GM21619 (cell line): ENCODE measurements around the gene GLRA3.
"Not testable (repeated sequence)": the region's sequence is repeated elsewhere in the genome, so short reads cannot be mapped to it uniquely, and the experiment has no call there.

ENCODE experiments used
- ATAC-seq: cut with Tn5 transposase; IDR thresholded peaks from one replicate; pipeline ENCODE4 v1.9.1; 2021; ENCODE audit not compliant: unreplicated experiment

The GLRA3 gene

GRCh38 chr4:174813292-174813691 lies 15.8 kb downstream of the GLRA3 start:
- ATAC-seq: no peak

GRCh38 chr4:174810834-174811233 lies 18.2 kb downstream of the GLRA3 start:
- no peak for ATAC-seq

- no peak for ATAC-seq
These were observed 20.2 kb downstream of the GLRA3 start for GRCh38 chr4:174808836-174809235.

DNA sequence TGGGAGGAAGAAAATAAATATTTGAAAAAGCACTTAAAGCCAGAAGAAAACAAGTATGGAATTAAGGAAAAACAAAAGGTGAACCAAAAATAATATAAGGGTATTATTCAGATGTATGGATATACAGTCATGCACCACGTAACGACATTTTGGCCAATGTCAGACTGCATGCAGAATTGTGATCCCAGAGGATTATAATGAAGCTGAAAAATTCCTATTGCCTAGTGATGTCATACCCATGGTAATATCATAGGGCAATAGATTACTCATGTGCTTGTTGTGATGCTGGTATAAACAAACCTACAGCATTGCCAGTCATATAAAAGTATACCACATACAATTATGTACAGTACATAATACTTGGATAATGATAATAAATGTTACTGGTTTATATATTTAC lies 20.9 kb downstream of the GLRA3 start:
- no peak for ATAC-seq

- ATAC-seq: no peak
These were observed 23.3 kb downstream of the GLRA3 start for GRCh38 chr4:174805746-174806145.

GRCh38 chr4:174794543-174795094 lies 34.4 kb downstream of the GLRA3 start:
- ATAC-seq: no peak

GRCh38 chr4:174789657-174790056 lies 39.4 kb downstream of the GLRA3 start:
- no peak for ATAC-seq

DNA sequence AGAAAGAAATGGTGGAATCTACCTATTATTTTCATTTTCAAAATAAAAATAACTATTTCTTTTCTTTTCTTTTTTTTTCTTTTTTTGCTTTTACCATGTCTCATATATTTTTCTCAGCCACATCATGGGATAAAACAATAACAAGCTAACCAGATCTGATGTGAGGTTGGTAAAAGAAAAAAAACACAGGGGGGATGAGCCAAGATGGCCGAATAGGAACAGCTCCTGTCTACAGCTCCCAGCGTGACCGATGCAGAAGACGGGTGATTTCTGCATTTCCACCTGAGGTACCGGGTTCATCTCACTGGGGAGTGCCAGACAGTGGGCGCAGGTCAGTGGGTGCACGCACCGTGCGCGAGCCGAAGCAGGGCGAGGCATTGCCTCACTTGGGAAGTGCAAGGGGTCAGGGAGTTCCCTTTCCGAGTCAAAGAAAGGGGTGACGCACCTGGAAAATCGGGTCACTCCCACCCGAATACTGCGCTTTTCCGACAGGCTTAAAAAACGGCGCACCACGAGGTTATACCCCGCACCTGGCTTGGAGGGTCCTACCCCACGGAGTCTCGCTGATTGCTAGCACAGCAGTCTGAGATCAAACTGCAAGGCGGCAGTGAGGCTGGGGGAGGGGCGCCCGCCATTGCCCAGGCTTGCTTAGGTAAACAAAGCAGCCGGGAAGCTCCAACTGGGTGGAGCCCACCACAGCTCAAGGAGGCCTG lies 50.6 kb downstream of the GLRA3 start:
- ATAC-seq: not testable (repeated sequence)

GRCh38 chr4:174775366-174775765 lies 53.7 kb downstream of the GLRA3 start:
- no peak for ATAC-seq

DNA sequence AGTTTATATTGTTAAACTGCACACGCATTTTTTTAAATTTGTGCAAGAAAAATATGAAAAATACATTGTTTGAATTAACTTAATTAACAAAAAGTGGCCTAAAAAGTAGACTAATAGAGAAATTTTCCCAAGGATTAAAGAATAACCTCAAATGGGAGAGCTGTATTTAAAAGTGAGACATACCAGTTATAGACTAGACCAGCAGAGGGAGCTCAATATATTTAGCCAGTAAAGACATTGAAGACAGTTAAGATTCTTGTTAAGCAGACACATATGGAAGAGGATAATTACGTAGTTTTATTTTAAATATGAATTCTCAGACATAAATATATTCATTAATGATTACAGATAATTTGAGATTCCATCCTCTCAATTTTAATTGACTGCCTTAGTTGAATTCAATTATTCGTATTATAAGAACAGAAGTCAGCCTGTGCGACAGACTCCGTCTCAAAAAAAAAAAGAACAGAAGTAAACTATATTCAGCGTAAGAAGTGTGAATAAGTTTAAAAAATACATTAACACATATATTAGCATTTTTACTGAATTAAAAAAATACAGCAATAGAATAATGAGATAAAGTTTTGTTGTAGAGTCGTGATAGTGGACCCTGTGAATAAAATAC lies 64.8 kb downstream of the GLRA3 start:
- ATAC-seq: peak; percentile 67

DNA sequence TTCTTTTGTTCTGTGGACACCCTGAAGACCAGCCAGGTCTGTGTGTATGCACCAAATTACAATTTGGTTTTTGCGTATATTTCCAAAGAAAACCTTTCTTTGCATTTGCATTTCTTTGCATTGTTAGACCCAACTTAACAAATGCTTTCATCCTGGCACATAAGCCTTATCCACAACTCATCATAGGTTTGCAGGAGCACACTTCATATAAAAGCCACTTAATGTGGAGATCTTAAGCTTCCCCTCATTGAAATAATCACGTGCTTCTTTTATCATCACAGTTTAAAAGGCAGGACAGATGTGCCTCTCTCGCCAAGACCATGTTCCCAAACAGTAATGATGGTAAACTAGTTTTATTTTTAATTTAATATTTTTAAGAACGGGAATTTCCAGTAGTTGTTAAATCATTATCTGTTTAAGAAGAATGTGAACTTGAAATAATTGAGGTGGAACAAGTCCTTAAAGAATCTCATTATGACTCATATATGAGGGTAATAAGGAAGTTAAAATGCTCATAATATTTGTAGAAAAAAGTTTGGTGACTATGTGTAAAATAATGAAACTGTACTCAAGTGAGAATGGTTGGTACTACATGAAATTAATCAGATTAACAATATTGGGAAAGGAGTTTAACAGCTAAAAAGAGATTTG lies 65.5 kb downstream of the GLRA3 start:
- peak; percentile 63 for ATAC-seq

DNA sequence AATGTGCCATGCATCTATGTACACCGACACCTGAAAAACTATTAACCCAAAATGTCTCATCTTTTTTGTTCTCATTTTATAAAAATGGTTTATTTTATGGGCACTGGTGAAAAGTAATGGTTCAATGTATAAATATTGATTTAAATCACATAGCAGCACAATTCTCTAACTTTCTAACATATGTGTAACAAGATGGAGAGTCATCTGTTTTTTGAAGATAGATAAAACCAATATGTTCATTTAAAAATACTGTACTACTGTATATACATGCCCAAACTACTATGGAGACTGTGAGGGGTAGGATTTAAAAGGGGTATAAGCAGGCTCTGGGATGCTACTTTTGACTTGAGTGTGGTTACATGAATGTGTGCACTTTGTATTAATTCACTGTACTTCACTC lies 67.6 kb downstream of the GLRA3 start:
- no peak for ATAC-seq

DNA sequence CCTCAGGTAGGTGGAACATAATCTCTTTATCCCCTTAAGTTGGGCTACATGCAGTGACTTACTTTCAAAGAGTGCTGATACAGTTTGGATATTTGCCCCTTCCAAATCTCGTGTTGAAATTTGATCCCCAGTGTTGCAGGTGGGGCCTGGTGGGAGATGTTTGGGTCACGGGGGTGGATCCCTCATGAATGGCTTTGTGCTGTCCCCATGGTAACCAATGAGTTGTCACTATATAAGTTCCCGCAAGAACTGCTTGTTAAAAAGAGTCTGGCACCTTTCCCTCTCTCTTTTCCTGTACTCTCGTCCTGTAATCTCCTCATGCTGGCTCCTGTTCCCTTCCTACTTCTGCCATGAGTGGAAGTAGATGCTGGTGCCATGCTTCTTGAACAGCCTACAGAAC lies 71.3 kb downstream of the GLRA3 start:
- no peak for ATAC-seq

GRCh38 chr4:174753021-174753420 lies 76.0 kb downstream of the GLRA3 start:
- no peak for ATAC-seq

DNA sequence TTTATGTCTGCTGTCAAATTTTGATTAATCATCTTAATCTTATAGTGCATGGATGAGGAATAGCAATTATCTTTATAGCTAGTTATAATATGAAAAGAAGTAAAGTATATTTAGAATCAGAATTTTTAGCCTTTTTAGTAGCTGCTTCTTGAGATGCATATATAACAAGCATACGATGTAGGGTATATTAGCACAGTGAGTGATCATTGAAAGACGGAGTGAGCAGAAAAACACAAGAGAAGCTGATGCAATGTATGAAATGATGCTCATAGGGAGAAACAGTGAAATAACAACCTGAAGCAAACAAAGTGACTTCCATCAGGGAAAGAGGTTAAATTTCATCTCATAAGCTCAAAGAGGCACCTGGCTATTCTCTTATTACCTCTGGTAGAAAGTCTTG lies 77.0 kb downstream of the GLRA3 start:
- no peak for ATAC-seq

GRCh38 chr4:174749091-174749490 lies 80.0 kb downstream of the GLRA3 start:
- no peak for ATAC-seq

DNA sequence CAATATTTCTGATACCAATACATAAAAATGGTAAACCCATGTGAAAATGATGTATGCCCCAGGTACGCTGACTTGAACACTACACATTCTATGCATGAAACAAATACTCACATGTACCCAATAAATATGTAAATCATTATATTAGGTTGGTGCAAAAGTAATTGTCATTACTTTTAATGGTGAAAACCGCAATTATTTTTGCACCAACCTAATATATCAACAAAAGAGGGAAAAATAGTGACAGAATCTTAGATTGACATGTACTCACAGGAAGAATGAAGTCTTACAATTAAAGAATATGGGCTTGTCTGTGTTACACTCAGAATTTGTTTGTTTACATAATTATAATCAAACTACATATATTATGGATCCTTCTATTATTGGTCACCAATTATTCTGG lies 82.3 kb downstream of the GLRA3 start:
- ATAC-seq: no peak

GRCh38 chr4:174742561-174742960 lies 86.5 kb downstream of the GLRA3 start:
- ATAC-seq: no peak

DNA sequence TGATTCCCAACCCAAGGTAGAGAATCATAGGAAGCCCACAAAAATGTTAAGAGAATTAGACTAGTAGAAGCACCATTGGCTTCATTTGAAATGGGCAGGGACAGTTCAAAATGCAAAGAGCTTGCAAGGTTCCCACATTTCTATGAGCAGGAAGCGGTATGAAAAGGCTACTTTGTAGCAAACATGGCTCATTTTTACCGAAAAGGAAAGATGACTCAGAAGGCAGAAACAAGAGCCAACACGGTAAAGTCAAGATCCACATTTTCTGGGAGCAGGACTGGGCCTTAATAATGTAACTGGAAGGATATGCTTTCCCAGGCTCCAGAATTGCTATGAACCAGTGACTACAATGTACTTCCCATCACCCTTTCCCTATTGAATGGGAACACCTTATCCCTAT lies 89.5 kb downstream of the GLRA3 start:
- no peak for ATAC-seq

DNA sequence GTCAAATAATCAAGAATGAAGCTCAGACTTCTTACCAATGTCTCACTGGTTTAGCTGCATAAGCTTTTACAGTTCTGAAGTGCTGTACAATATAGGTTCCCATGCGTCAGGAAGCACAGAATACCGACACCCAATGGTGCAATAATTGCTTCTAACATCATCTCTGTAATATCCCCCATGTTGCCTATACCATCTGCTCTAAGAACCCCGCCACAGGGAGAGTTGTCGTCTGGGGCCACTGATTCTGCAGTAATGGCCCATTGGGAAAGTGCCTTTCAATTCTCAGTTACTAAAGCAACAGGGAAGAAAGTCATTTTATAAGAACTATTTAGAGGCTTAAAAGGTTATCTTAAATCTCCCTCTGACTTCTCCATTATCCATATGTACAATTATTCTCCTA lies 94.9 kb downstream of the GLRA3 start:
- ATAC-seq: no peak

DNA sequence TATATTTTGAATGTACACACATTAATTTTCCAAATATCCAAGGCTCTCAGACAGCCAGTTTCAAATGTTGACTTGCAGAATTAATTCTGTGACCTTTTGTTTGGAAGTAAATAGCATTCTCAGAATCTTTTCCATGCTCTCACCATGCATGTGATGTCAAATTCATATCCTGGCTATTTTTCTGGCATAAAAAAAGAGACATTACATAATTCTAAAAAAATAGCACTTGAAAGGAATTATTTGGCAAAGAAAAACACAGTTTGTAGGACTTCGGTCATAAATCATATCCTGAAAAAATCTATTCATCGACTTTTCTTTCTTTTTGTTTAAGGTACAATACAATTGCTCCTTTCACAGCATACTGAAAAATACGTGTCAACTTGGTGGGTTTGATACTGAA lies 111.2 kb downstream of the GLRA3 start:
- ATAC-seq: no peak
